Measurements from ENCODE around the gene SLC9A5. TPM values are rescaled to one million over a fixed set of nuclear protein-coding genes. Genes with fewer than 3 reads are reported as not detected.
A peak's percentile ranks its signal among the peaks of the same experiment; 100 is the strongest.

Gene SLC9A5
- total RNA-seq, 1 donor from 2014 or later = 1.3 TPM

- intact Hi-C loops (cut with micrococcal nuclease) = no loop called here
- H3K36me3 ChIP-seq = no peaks in the 10 kb centered on the region
- DNase-seq = peak; percentile 64
- H3K4me3 ChIP-seq = peak within 1 kb of the TSS; percentile 70
- TF ChIP-seq CTCF (IDR thresholded peaks at IDR 0.05; ENCODE audit: borderline replicate concordance) = peak; percentile 77
- H3K9me3 ChIP-seq (replicated peaks) = no peaks in the 10 kb centered on the region
- peaks cover 4% of the 10 kb centered on the region for H3K27me3 ChIP-seq (ENCODE audit: low read depth)
- peaks cover 16% of the 10 kb centered on the region for H3K4me1 ChIP-seq
- peak within 1 kb of the TSS; percentile 50 for H3K27ac ChIP-seq (replicated peaks)
These were observed 30.7 kb downstream of the SLC9A5 start, which contains the start of gene PLEKHG4 for GRCh38 chr16:67279296-67280089. PLEKHG4 (plus strand) TSS chr16:67279532; CDS start chr16:67280045, 513 bp downstream.

- H3K9me3 ChIP-seq (replicated peaks) = no peaks in the 10 kb centered on the region
- H3K36me3 ChIP-seq = no peaks in the 10 kb centered on the region
- peaks cover 4% of the 10 kb centered on the region for H3K27me3 ChIP-seq (ENCODE audit: low read depth)
- H3K4me1 ChIP-seq = peaks cover 16% of the 10 kb centered on the region
- DNase-seq = no peak
- H3K27ac ChIP-seq (replicated peaks) = no peak overlapping the region
- TF ChIP-seq CTCF (IDR thresholded peaks at IDR 0.05; ENCODE audit: borderline replicate concordance) = no peak
- intact Hi-C loops (cut with micrococcal nuclease) = no loop called here
- peak overlapping the region; percentile 70 for H3K4me3 ChIP-seq
These were observed 31.6 kb downstream of the SLC9A5 start for GRCh38 chr16:67280090-67281015.

- Histone ChIP-seq H3K27ac (replicated peaks) (no peak overlapping the region), H3K4me1 (peaks cover 16% of the 10 kb centered on the region), H3K9me3 (replicated peaks) (no peaks in the 10 kb centered on the region), H3K27me3 (ENCODE audit: low read depth) (peaks cover 4% of the 10 kb centered on the region), H3K36me3 (no peaks in the 10 kb centered on the region), H3K4me3 (no peak overlapping the region)
- no peak for TF ChIP-seq CTCF (IDR thresholded peaks at IDR 0.05; ENCODE audit: borderline replicate concordance)
- no peak for DNase-seq
- intact Hi-C loops (cut with micrococcal nuclease) = no loop called here
These were observed 33.0 kb downstream of the SLC9A5 start for GRCh38 chr16:67281536-67282446.

- H3K4me1 ChIP-seq = peaks cover 16% of the 10 kb centered on the region
- no peaks in the 10 kb centered on the region for H3K9me3 ChIP-seq (replicated peaks)
- TF ChIP-seq CTCF (IDR thresholded peaks at IDR 0.05; ENCODE audit: borderline replicate concordance) = no peak
- intact Hi-C loops (cut with micrococcal nuclease) = no loop called here
- DNase-seq = no peak
- H3K36me3 ChIP-seq = no peaks in the 10 kb centered on the region
- H3K4me3 ChIP-seq = no peak overlapping the region
- peaks cover 4% of the 10 kb centered on the region for H3K27me3 ChIP-seq (ENCODE audit: low read depth)
- H3K27ac ChIP-seq (replicated peaks) = no peak overlapping the region
These were observed 33.6 kb downstream of the SLC9A5 start for GRCh38 chr16:67282447-67282805.

Measured in left ventricle myocardium inferior (tissue), 1 donor.